Natural killer cell (primary cell): ENCODE measurements around the gene GDAP2. TPM values are rescaled to one million over a fixed set of nuclear protein-coding genes. Genes with fewer than 3 reads are reported as not detected.

Source experiments
- ATAC-seq, 3 donors: fragments of 150-1000 bp in 2 of 3; fragments of 200-7000 bp in 1 of 3; cut with Tn5 transposase; 1 replicate in 1 of 3; 2 replicates in 2 of 3; pipeline ENCODE4 v1.10.0; 2021; ENCODE audit warnings: mild to moderate bottlenecking in 2 of 3, moderate library complexity in 2 of 3
- DNase-seq, 2 donors: peaks; one replicate each; pipeline versions ENCODE4 v3.0.0 to v3.0.0-alpha.2; 2013 to 2021; ENCODE audit warnings: mixed read lengths in 1 of 2
- H3K27ac ChIP-seq: one replicate; pipeline ENCODE4 v1.5.1; 2013; ENCODE audit warnings: mild to moderate bottlenecking, low read length
- H3K27me3 ChIP-seq: one replicate; pipeline ENCODE4 v1.6.1; 2013; ENCODE audit warnings: low read length; ENCODE audit not compliant: control insufficient read depth, insufficient read depth
- H3K36me3 ChIP-seq: one replicate; pipeline ENCODE4 v1.6.1; 2013; ENCODE audit warnings: low read length; ENCODE audit not compliant: control insufficient read depth, insufficient read depth
- H3K4me1 ChIP-seq: one replicate; pipeline ENCODE4 v1.6.1; 2013; ENCODE audit warnings: low read length; ENCODE audit not compliant: control insufficient read depth, insufficient read depth
- H3K4me3 ChIP-seq: one replicate; pipeline ENCODE4 v1.5.1; 2013; ENCODE audit warnings: low read length
- H3K9me3 ChIP-seq: one replicate; pipeline ENCODE4 v1.6.1; 2013; ENCODE audit warnings: low read length; ENCODE audit not compliant: control insufficient read depth, insufficient read depth
- H3K27ac Mint-ChIP-seq, 2 donors: one replicate each; pipeline ENCODE4 v1.8.0; 2022; ENCODE audit warnings: mild to moderate bottlenecking in 2 of 2, mixed read lengths in 2 of 2, moderate library complexity in 1 of 2
- H3K27me3 Mint-ChIP-seq, 2 donors: one replicate each; pipeline ENCODE4 v1.8.0; 2022; ENCODE audit warnings: low read depth in 2 of 2, mixed read lengths in 2 of 2
- H3K36me3 Mint-ChIP-seq: one replicate; pipeline ENCODE4 v1.8.0; 2022; ENCODE audit warnings: mixed read lengths
- H3K4me1 Mint-ChIP-seq, 2 donors: one replicate each; pipeline ENCODE4 v1.8.0; 2022; ENCODE audit warnings: mixed read lengths in 2 of 2
- H3K4me3 Mint-ChIP-seq: one replicate; pipeline ENCODE4 v1.8.0; 2022; ENCODE audit warnings: mild to moderate bottlenecking, moderate library complexity, mixed read lengths
- H3K9me3 Mint-ChIP-seq, 2 donors: one replicate each; pipeline ENCODE4 v1.8.0; 2022; ENCODE audit warnings: mixed read lengths in 2 of 2
- CTCF ChIP-seq: fragments of 200-600 bp; IDR thresholded peaks from one replicate; pipeline ENCODE4 v1.8.0; 2022; ENCODE audit warnings: antibody characterized with exemption
- WGBS: methylation state at CpG from one replicate; pipeline ENCODE4 v1.1.7; 2013; ENCODE audit warnings: missing lambda C conversion rate; ENCODE audit not compliant: insufficient coverage; 5-methylcytosine and 5-hydroxymethylcytosine counted together
- intact Hi-C: fragments of 100-400 bp; cut with micrococcal nuclease; formaldehyde crosslinking; loops from one replicate; pipeline ENCODE4 v1.14.2; 2022
- total RNA-seq, 4 donors: library from RNA; stranded (reverse); fragments of 120-200 nt in 1 of 4; gene quantifications; one replicate each; pipeline versions ENCODE4 v1.2.3 to v1.2.4, GENCODE V29; 2013 to 2022

GDAP2 gene
- total RNA-seq, 3 donors from 2014 or later (not counting 1 experiment from before 2014, with no cell fraction given): 25.4 to 34.7 (median 27.7) TPM

- 79% methylated on average over 4 of the region's 4 CpGs for WGBS
- H3K36me3 ChIP-seq: no peaks in the 10 kb centered on the region
- Mint-ChIP-seq H3K9me3 (peaks cover 0 to 2% of the 10 kb centered on the region in 2 donors), H3K27ac (no peak overlapping the region), H3K27me3 (peaks cover 2 to 16% of the 10 kb centered on the region in 2 donors), H3K36me3 (no peaks in the 10 kb centered on the region), H3K4me1 (no peaks in the 10 kb centered on the region), H3K4me3 (no peak overlapping the region)
- DNase-seq (no peak), ATAC-seq (no peak)
- no peak overlapping the region for H3K4me3 ChIP-seq
- H3K27ac ChIP-seq: no peak overlapping the region
- H3K4me1 ChIP-seq: no peaks in the 10 kb centered on the region
- H3K9me3 ChIP-seq: no peaks in the 10 kb centered on the region
- intact Hi-C loops: no loop called here
- no peak for TF ChIP-seq CTCF
- H3K27me3 ChIP-seq: no peaks in the 10 kb centered on the region
These were observed 99.2 kb downstream of the GDAP2 start for GRCh38 chr1:117830222-117830621.

- Mint-ChIP-seq H3K9me3 (peaks cover 0 to 2% of the 10 kb centered on the region in 2 donors), H3K27ac (no peak overlapping the region), H3K27me3 (peaks cover 5 to 16% of the 10 kb centered on the region in 2 donors), H3K4me3 (no peak overlapping the region), H3K36me3 (no peaks in the 10 kb centered on the region), H3K4me1 (no peaks in the 10 kb centered on the region)
- no peak for DNase-seq
- H3K27me3 ChIP-seq: no peaks in the 10 kb centered on the region
- H3K36me3 ChIP-seq: no peaks in the 10 kb centered on the region
- H3K4me1 ChIP-seq: no peaks in the 10 kb centered on the region
- TF ChIP-seq CTCF: no peak
- peak in 1 of 3 donors; percentile 10 for ATAC-seq
- H3K9me3 ChIP-seq: no peaks in the 10 kb centered on the region
- WGBS: 72% methylated on average over 4 of the region's 4 CpGs
- intact Hi-C loops: no loop called here
- H3K4me3 ChIP-seq: no peak overlapping the region
- H3K27ac ChIP-seq: no peak overlapping the region
These were observed 101.2 kb downstream of the GDAP2 start for GRCh38 chr1:117828201-117828600.

- intact Hi-C loops: no loop called here
- 87% methylated on average over 1 of the region's 1 CpG for WGBS
- no peak for TF ChIP-seq CTCF
- no peak overlapping the region for H3K4me3 ChIP-seq
- H3K4me1 ChIP-seq: no peaks in the 10 kb centered on the region
- ATAC-seq (no peak), DNase-seq (no peak)
- no peaks in the 10 kb centered on the region for H3K27me3 ChIP-seq
- no peaks in the 10 kb centered on the region for H3K36me3 ChIP-seq
- H3K9me3 ChIP-seq: no peaks in the 10 kb centered on the region
- Mint-ChIP-seq H3K27ac (no peak overlapping the region), H3K4me1 (no peaks in the 10 kb centered on the region), H3K9me3 (no peaks in the 10 kb centered on the region), H3K4me3 (no peak overlapping the region), H3K27me3 (peaks cover 5 to 16% of the 10 kb centered on the region in 2 donors), H3K36me3 (no peaks in the 10 kb centered on the region)
- no peak overlapping the region for H3K27ac ChIP-seq
These were observed 102.8 kb downstream of the GDAP2 start for GRCh38 chr1:117826540-117827078.

- Mint-ChIP-seq H3K27me3 (peaks cover 8 to 16% of the 10 kb centered on the region in 2 donors), H3K36me3 (no peaks in the 10 kb centered on the region), H3K4me3 (no peak overlapping the region), H3K9me3 (no peaks in the 10 kb centered on the region), H3K4me1 (no peaks in the 10 kb centered on the region), H3K27ac (no peak overlapping the region)
- Histone ChIP-seq H3K9me3 (no peaks in the 10 kb centered on the region), H3K4me3 (no peak overlapping the region), H3K4me1 (no peaks in the 10 kb centered on the region), H3K27ac (no peak overlapping the region), H3K27me3 (no peaks in the 10 kb centered on the region), H3K36me3 (no peaks in the 10 kb centered on the region)
- WGBS: 54% methylated on average over 2 of the region's 2 CpGs
- ATAC-seq (no peak), DNase-seq (no peak)
- intact Hi-C loops: no loop called here
- no peak for TF ChIP-seq CTCF
These were observed 103.3 kb downstream of the GDAP2 start for GRCh38 chr1:117826119-117826518.
